Measurements from ENCODE around the gene SLC9A9.

The SLC9A9 gene

DNA sequence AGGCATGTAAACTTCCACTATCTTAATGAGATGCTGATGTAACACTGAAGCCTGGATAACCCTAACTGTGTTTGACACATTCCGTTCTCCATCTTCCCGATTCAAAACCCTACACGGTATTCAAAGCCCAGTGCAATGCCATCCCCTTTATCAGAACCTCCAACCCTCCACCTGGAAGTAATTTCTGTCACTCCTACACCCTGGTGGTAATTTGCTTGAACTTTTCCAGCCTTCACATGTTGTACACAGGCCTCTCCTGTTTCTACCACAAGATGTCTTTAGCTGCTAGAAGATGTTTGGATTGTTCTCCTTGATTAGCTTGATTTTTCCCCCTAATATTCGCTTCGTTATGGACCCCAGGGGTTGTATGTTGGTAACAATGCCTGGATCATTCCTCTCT, 519.8 kb downstream of the SLC9A9 start:
- Mint-ChIP-seq H3K9me3 (no peaks in the 10 kb centered on the region), H3K27me3 (no peaks in the 10 kb centered on the region), H3K36me3 (peaks cover 6% of the 10 kb centered on the region), H3K4me3 (no peak overlapping the region), H3K27ac (no peak overlapping the region), H3K4me1 (peaks cover 18% of the 10 kb centered on the region)
- no peak for ATAC-seq

DNA sequence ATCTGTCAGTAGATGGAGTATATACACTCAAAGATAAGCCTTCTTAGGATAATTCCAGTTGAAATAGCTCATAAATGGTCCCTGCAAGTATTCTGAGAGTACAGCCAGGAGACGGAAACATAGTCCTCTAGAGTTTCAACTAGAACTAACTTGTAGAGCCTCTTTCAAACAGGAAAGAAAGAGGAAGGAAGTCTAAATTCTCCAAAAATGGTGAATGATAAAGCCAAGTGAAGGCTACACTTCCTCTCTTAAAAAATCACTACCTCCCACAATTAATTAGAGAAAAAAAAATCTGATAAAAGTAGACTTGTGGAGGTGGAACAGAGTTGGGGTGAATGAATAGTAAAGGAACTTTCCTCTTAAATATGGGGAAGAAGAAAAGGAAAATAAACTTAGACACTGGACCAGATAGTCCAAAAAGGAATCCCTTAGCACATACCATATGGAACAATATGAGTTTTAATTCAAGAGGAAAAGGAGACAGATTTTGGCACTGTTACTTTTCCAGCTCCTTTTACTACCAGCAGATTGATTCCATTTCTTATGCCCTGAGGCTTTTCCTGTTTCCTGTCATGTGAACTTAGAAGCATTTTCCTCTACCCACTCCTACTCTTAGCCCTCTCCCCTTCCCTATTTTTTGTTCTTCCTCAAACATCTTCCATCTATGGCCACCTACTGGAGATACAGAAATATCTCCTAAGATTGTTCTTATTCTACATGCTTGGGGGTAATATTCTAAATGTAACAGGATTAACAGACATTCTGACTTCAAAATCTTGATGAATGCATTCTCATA, 521.1 kb downstream of the SLC9A9 start:
- peaks cover 18% of the 10 kb centered on the region for H3K4me1 Mint-ChIP-seq
- H3K27me3 Mint-ChIP-seq: no peaks in the 10 kb centered on the region
- no peak overlapping the region for H3K4me3 Mint-ChIP-seq
- H3K27ac Mint-ChIP-seq: no peak overlapping the region
- no peaks in the 10 kb centered on the region for H3K9me3 Mint-ChIP-seq
- ATAC-seq: no peak
- peaks cover 6% of the 10 kb centered on the region for H3K36me3 Mint-ChIP-seq

DNA sequence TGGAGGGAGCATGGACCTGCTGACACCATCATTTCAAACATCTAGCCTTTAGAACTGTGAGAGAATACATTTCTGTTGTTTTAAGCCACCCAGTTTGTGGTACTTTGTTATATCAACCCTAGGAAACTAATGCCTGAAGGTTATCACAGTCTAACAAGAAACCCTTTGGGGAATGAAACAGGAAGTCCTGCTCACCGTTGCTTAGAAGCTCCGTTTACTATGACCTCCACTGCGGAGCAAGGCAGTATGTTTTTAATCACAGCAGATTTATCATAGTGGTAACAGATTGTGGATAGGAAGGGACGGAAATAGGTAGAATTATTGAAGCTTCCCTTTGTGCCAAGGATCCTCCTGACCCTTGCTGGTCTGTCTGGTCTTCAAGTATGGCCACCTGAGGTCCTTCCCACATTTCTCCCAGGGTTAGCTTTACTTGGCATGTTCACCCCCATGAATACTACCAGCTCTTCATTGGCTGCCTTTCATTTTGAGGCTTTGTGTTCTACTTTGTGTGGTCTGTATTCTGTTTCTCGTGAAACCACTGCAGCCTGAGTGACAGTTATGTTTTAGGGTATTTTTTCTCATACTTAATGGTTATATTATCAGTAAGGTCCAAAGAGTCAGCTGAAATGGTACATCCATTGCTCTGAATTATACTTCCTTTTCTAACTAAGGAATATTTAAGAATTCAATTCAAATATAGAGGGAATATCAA, 527.1 kb downstream of the SLC9A9 start:
- Mint-ChIP-seq H3K4me1 (peaks cover 13% of the 10 kb centered on the region), H3K27ac (no peak overlapping the region), H3K36me3 (peaks cover 6% of the 10 kb centered on the region), H3K27me3 (no peaks in the 10 kb centered on the region), H3K4me3 (no peak overlapping the region), H3K9me3 (no peaks in the 10 kb centered on the region)
- ATAC-seq: no peak

DNA sequence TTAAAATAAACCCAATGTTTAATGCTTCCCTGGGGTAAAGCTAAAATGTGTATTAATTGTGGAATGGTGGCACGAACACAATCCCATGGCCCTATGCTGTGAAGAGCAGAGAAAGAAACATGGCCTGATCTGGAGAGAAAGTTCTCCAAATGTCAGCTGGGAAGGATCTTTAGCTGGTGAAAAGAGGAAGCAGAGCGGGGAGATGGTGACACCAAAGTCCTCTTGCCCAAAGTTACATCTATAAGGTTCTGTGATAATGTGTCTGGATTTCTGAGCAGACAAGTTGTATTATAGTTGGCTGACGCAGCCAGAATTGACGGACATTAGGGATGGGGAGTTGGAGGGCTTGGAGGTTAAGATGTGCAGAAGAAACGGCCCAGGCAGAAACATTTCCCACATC, 532.5 kb downstream of the SLC9A9 start:
- Mint-ChIP-seq H3K9me3 (no peaks in the 10 kb centered on the region), H3K27me3 (no peaks in the 10 kb centered on the region), H3K4me3 (no peak overlapping the region), H3K27ac (no peak overlapping the region), H3K4me1 (peaks cover 1% of the 10 kb centered on the region), H3K36me3 (no peaks in the 10 kb centered on the region)
- no peak for ATAC-seq

DNA sequence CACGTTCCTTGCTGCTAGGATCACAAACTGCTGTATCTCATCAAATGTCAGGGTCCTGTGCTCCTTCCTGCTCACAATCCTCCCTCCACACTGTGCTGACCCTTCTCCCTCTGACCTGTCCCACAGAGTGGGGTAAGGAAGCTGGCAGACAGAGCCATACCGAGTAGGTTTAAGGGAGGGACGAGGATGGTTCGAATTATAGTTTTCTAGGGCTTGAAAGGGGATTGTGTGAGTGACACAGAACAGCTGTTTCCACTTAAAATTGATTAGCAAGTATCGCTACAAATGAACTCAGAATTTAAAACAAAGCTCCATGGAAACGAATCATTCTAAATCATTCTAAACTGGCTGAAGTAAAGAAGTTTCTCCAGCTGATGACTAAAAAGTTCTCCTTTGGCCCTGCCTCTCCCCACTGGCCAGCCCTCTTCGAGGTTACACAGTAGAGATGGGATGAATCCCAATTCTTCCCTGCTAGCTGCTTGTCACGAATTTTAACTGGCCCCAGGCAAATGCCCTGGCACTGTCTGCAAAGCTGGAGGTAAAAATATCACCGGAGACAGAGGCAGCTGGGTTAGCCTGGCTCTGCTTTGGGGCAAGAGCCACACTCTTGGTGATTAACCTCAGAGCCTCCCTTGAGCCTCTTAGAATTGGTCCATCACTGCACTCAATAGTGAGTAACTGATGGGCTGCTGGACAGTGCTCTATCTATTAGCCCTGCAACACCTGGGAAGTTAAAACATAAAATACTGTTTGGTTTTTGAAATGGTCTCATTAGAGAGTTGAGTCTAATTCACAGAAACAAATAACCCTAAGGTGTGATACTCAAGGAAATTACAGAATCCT, 533.8 kb downstream of the SLC9A9 start:
- Mint-ChIP-seq H3K36me3 (no peaks in the 10 kb centered on the region), H3K27ac (no peak overlapping the region), H3K9me3 (no peaks in the 10 kb centered on the region), H3K4me3 (no peak overlapping the region), H3K4me1 (no peaks in the 10 kb centered on the region), H3K27me3 (no peaks in the 10 kb centered on the region)
- ATAC-seq: no peak

GRCh38 chr3:143313893-143314188, 534.4 kb downstream of the SLC9A9 start:
- no peaks in the 10 kb centered on the region for H3K27me3 Mint-ChIP-seq
- ATAC-seq: no peak
- no peaks in the 10 kb centered on the region for H3K4me1 Mint-ChIP-seq
- H3K27ac Mint-ChIP-seq: no peak overlapping the region
- H3K4me3 Mint-ChIP-seq: no peak overlapping the region
- no peaks in the 10 kb centered on the region for H3K9me3 Mint-ChIP-seq
- H3K36me3 Mint-ChIP-seq: no peaks in the 10 kb centered on the region

- Mint-ChIP-seq H3K27ac (no peak overlapping the region), H3K36me3 (no peaks in the 10 kb centered on the region), H3K4me1 (no peaks in the 10 kb centered on the region), H3K27me3 (no peaks in the 10 kb centered on the region), H3K9me3 (no peaks in the 10 kb centered on the region), H3K4me3 (no peak overlapping the region)
- ATAC-seq: no peak
Measured at GRCh38 chr3:143313025-143313892, 535.0 kb downstream of the SLC9A9 start.

GRCh38 chr3:143311096-143311495, 537.2 kb downstream of the SLC9A9 start:
- H3K9me3 Mint-ChIP-seq: no peaks in the 10 kb centered on the region
- ATAC-seq: no peak
- no peaks in the 10 kb centered on the region for H3K36me3 Mint-ChIP-seq
- no peak overlapping the region for H3K4me3 Mint-ChIP-seq
- no peaks in the 10 kb centered on the region for H3K4me1 Mint-ChIP-seq
- no peaks in the 10 kb centered on the region for H3K27me3 Mint-ChIP-seq
- no peak overlapping the region for H3K27ac Mint-ChIP-seq

- Mint-ChIP-seq H3K9me3 (no peaks in the 10 kb centered on the region), H3K36me3 (no peaks in the 10 kb centered on the region), H3K27me3 (no peaks in the 10 kb centered on the region), H3K4me1 (no peaks in the 10 kb centered on the region), H3K27ac (no peak overlapping the region), H3K4me3 (no peak overlapping the region)
- ATAC-seq: no peak
Measured at GRCh38 chr3:143309705-143310104, 538.6 kb downstream of the SLC9A9 start.

GRCh38 chr3:143307613-143308183, 540.6 kb downstream of the SLC9A9 start:
- Mint-ChIP-seq H3K9me3 (no peaks in the 10 kb centered on the region), H3K4me3 (no peak overlapping the region), H3K4me1 (peaks cover 7% of the 10 kb centered on the region), H3K27ac (no peak overlapping the region), H3K36me3 (no peaks in the 10 kb centered on the region), H3K27me3 (no peaks in the 10 kb centered on the region)
- ATAC-seq: peak; percentile 53

GRCh38 chr3:143306407-143306806, 541.9 kb downstream of the SLC9A9 start:
- H3K27ac Mint-ChIP-seq: no peak overlapping the region
- no peaks in the 10 kb centered on the region for H3K27me3 Mint-ChIP-seq
- H3K9me3 Mint-ChIP-seq: no peaks in the 10 kb centered on the region
- no peaks in the 10 kb centered on the region for H3K36me3 Mint-ChIP-seq
- no peak for ATAC-seq
- H3K4me1 Mint-ChIP-seq: peaks cover 7% of the 10 kb centered on the region
- no peak overlapping the region for H3K4me3 Mint-ChIP-seq

DNA sequence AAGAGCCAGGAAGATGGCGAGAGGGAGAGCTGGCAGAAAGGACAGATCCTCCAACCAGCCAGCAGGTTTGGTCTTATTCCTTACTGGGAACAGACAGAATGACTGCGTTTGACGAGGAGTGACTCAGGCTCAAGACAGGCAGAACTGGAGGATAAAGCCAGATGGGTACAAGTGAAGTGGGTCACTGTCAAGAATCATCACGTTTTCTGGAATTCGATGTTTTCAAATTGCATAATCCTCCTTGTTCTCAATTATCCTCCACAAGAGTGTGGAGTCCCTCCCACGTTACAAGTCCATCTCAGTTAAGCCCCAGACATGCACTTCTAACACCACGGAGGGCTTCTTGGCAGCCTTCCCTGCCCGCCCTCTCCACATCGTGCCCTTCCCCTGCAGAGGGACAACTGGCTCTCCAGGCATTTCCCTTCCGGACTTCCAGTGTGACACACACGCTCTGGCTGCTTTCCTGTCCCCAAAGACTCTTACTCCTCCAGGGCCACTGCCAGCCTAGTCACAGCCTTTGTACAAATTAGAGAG, 545.6 kb downstream of the SLC9A9 start:
- Mint-ChIP-seq H3K4me1 (peaks cover 16% of the 10 kb centered on the region), H3K4me3 (no peak overlapping the region), H3K27me3 (no peaks in the 10 kb centered on the region), H3K36me3 (no peaks in the 10 kb centered on the region), H3K9me3 (no peaks in the 10 kb centered on the region), H3K27ac (no peak overlapping the region)
- no peak for ATAC-seq

GRCh38 chr3:143301031-143301901, 547.0 kb downstream of the SLC9A9 start:
- Mint-ChIP-seq H3K4me1 (peaks cover 16% of the 10 kb centered on the region), H3K27me3 (no peaks in the 10 kb centered on the region), H3K27ac (no peak overlapping the region)

More at GRCh38 chr3:143301031-143301901, 547.0 kb downstream of the SLC9A9 start:
- no peaks in the 10 kb centered on the region for H3K36me3 Mint-ChIP-seq
- H3K9me3 Mint-ChIP-seq: no peaks in the 10 kb centered on the region
- H3K4me3 Mint-ChIP-seq: no peak overlapping the region
- no peak for ATAC-seq
